HepG2 (cell line): ENCODE results near the gene HS3ST5. TPM values are rescaled to one million over a fixed set of nuclear protein-coding genes. Genes with fewer than 3 reads are reported as not detected.
A peak's percentile ranks its signal among the peaks of the same experiment; 100 is the strongest.

ENCODE experiments used
- ATAC-seq: fragments of 200-7000 bp; cut with Tn5 transposase; 3 replicates; pipeline ENCODE4 v1.9.1; 2020; ENCODE audit warnings: mild to moderate bottlenecking, moderate library complexity
- BruUV-seq: library from RNA; stranded (reverse); fragments of 400-500 nt; replicated peaks from 2 replicates; lab custom pipeline; 2021; lab: Mats Ljungman, UMichigan
- CTCF ChIA-PET: fragments of 300-600 bp; formaldehyde crosslinking; extraction: SDS; loops from one replicate; lab custom pipeline; 2021; ENCODE audit warnings: low total read pairs, inconsistent platforms, low intra/inter-chr PET ratio; lab: Yijun Ruan, JAX
- POLR2A ChIA-PET: fragments of 350-600 bp; sonication (Branson Sonifier 250); formaldehyde crosslinking; loops from one replicate; lab custom pipeline; 2020; ENCODE audit warnings: antibody characterized with exemption, inconsistent platforms; lab: Yijun Ruan, JAX
- DNase-seq: peaks from one replicate; pipeline ENCODE4 v3.0.0-alpha.2; 2015; ENCODE audit warnings: low spot score
- FAIRE-seq: peaks from 3 replicates; lab custom pipeline; 2011; peaks lifted over from hg19 to GRCh38; lab: Jason Lieb, UNC
- H2AFZ ChIP-seq: one replicate; pipeline ENCODE4 v1.6.1; 2011; ENCODE audit warnings: low read length, inconsistent platforms
- H3K27ac ChIP-seq: fragments of 300-600 bp; 3 replicates; pipeline ENCODE4 v1.8.0; 2011; ENCODE audit warnings: mixed run types, mild to moderate bottlenecking, mixed read lengths, low read length, inconsistent platforms; ENCODE audit not compliant: insufficient read depth; ENCODE audit errors: extremely low read length
- H3K27me3 ChIP-seq, 2 experiments: fragments of 200-600 bp in 1 of 2; 2 replicates in 1 of 2; 3 replicates in 1 of 2; pipeline versions ENCODE4 v1.6.0 to v1.8.0; 2011; ENCODE audit warnings: low read length in 2 of 2, mild to moderate bottlenecking in 2 of 2, moderate library complexity in 2 of 2, inconsistent platforms in 1 of 2; ENCODE audit not compliant: insufficient read depth in 2 of 2, control insufficient read depth in 1 of 2
- H3K36me3 ChIP-seq, 2 experiments: fragments of 200-600 bp in 1 of 2; replicated peaks in 1 of 2; 2 replicates in 1 of 2; 3 replicates in 1 of 2; pipeline versions ENCODE4 v1.5.1 to v1.8.0; 2011; ENCODE audit warnings: low read length in 2 of 2, inconsistent platforms in 1 of 2; ENCODE audit not compliant: insufficient read depth in 2 of 2, control insufficient read depth in 1 of 2
- H3K4me1 ChIP-seq: 2 replicates; pipeline ENCODE4 v1.5.1; 2012; ENCODE audit warnings: low read length, inconsistent platforms; ENCODE audit not compliant: insufficient read depth
- H3K4me2 ChIP-seq: 2 replicates; pipeline ENCODE4 v1.6.0; 2011; ENCODE audit warnings: low read depth, low read length, inconsistent platforms
- H3K4me3 ChIP-seq, 3 experiments: fragments of 200-600 bp in 1 of 3; sonication (generic), shearing (Covaris generic) in 1 of 3; replicated peaks in 1 of 3; 2 replicates each; pipeline ENCODE4 v1.5.1; 2011 to 2016; ENCODE audit warnings: low read length in 3 of 3, inconsistent platforms in 2 of 3, low read depth in 2 of 3, mild to moderate bottlenecking in 2 of 3, control low read depth in 1 of 3, mixed read lengths in 1 of 3; ENCODE audit not compliant: insufficient read depth in 1 of 3
- H3K79me2 ChIP-seq: one replicate; pipeline ENCODE4 v1.6.1; 2011; ENCODE audit warnings: low read length, inconsistent platforms; ENCODE audit not compliant: insufficient read depth
- H3K9ac ChIP-seq: 2 replicates; pipeline ENCODE4 v1.6.0; 2011; ENCODE audit warnings: mild to moderate bottlenecking, low read depth, low read length, inconsistent platforms; ENCODE audit not compliant: insufficient read depth
- H3K9me3 ChIP-seq: 2 replicates; pipeline ENCODE4 v1.5.1; 2012; ENCODE audit warnings: mild to moderate bottlenecking, low read length
- H4K20me1 ChIP-seq: 2 replicates; pipeline ENCODE4 v1.6.0; 2011; ENCODE audit warnings: inconsistent platforms, mild to moderate bottlenecking, low read length, moderate library complexity; ENCODE audit not compliant: insufficient read depth
- ETV5 ChIP-seq: IDR thresholded peaks from 2 replicates; pipeline ENCODE4 v1.6.1; 2018; ENCODE audit warnings: missing biosample characterization, missing genetic modification reagents, inconsistent platforms, borderline replicate concordance
- FOXA1 ChIP-seq, 2 experiments: fragments of 450-650 bp in 1 of 2; sonication (generic) in 1 of 2; formaldehyde crosslinking in 1 of 2; IDR thresholded peaks; 2 replicates each; pipeline versions ENCODE4 v1.4.0 to v1.6.1; 2016 to 2020; ENCODE audit warnings: missing genetic modification reagents in 1 of 2
- FOXA3 ChIP-seq: IDR thresholded peaks from 2 replicates; pipeline ENCODE4 v1.6.1; 2016; ENCODE audit warnings: missing genetic modification reagents, missing compliant biosample characterization
- FOXJ3 ChIP-seq: sonication (generic); formaldehyde crosslinking; IDR thresholded peaks from 2 replicates; pipeline ENCODE4 v1.4.0; 2020; ENCODE audit warnings: missing genetic modification reagents, mild to moderate bottlenecking, borderline replicate concordance
- IRF2 ChIP-seq: IDR thresholded peaks from 2 replicates; pipeline ENCODE4 v1.6.1; 2018; ENCODE audit warnings: missing genetic modification reagents, missing compliant biosample characterization
- KLF16 ChIP-seq, 2 experiments: sonication (generic) in 1 of 2; formaldehyde crosslinking in 1 of 2; IDR thresholded peaks; 2 replicates each; pipeline versions ENCODE4 v1.6.1 to v1.8.0; 2016 to 2023; ENCODE audit warnings: missing genetic modification reagents in 2 of 2, missing compliant biosample characterization in 1 of 2
- NFIB ChIP-seq: sonication (generic); formaldehyde crosslinking; IDR thresholded peaks from 2 replicates; pipeline ENCODE4 v1.9.0; 2021; ENCODE audit warnings: missing genetic modification reagents, mild to moderate bottlenecking, borderline replicate concordance
- SAP130 ChIP-seq: IDR thresholded peaks from 2 replicates; pipeline ENCODE4 v1.6.1; 2016; ENCODE audit warnings: low read depth
- SOX5 ChIP-seq: IDR thresholded peaks from 2 replicates; pipeline ENCODE4 v1.6.1; 2016; ENCODE audit warnings: borderline replicate concordance
- SP140L ChIP-seq: sonication (generic); formaldehyde crosslinking; IDR thresholded peaks from 2 replicates; pipeline ENCODE4 v1.4.0; 2020; ENCODE audit warnings: missing genetic modification reagents, borderline replicate concordance
- ZFP1 ChIP-seq: IDR thresholded peaks from 2 replicates; pipeline ENCODE4 v1.6.1; 2016
- WGBS: methylation state at CpG from one replicate; pipeline ENCODE4 v1.1.6; 2017; ENCODE audit warnings: low lambda C conversion rate; 5-methylcytosine and 5-hydroxymethylcytosine counted together
- in situ Hi-C: cut with HindIII; loops from 2 replicates; pipeline ENCODE4 v1.10.0; 2017; ENCODE audit warnings: low pct_unique_long_range_greater_than_20kb; ENCODE audit not compliant: extremely low pct_ligation_motif_present
- intact Hi-C: fragments of 100-400 bp; cut with micrococcal nuclease; formaldehyde crosslinking; loops from one replicate; pipeline ENCODE4 v1.10.0; 2022; ENCODE audit not compliant: unreplicated experiment
- polyA plus RNA-seq, 8 experiments: library from polyadenylated mRNA; depleted of rRNA in 3 of 8; stranded (reverse) in 7 of 8; unstranded in 1 of 8; fragments of >200 nt; fragmentation: Illumina TruSeq in 4 of 8; extraction: Trizol in 4 of 8; gene quantifications; 2 replicates each; pipeline versions ENCODE4 v1.2.1 to v1.2.3, GENCODE V29; 2011 to 2016; ENCODE audit warnings: low read depth in 4 of 8, missing spikeins in 1 of 8, mixed read lengths in 1 of 8; ENCODE audit not compliant: insufficient read depth in 1 of 8
- total RNA-seq, 5 experiments: library from RNA; depleted of rRNA; stranded (reverse); fragments of >200 nt; fragmentation: Illumina TruSeq; extraction: Trizol; gene quantifications; 2 replicates each; pipeline ENCODE4 v1.2.3, GENCODE V29; 2016; ENCODE audit warnings: low read depth in 1 of 5
- TF ChIP-seq, protein P1 (sequence below), 2 experiments: sonication (generic) in 1 of 2; formaldehyde crosslinking in 1 of 2; IDR thresholded peaks; 2 replicates each; pipeline versions ENCODE4 v1.4.0 to v1.6.1; 2018 to 2020; ENCODE audit warnings: missing genetic modification reagents in 2 of 2, borderline replicate concordance in 1 of 2, low read depth in 1 of 2, mild to moderate bottlenecking in 1 of 2, missing biosample characterization in 1 of 2
- TF ChIP-seq, protein P2 (sequence below): IDR thresholded peaks from 2 replicates; pipeline ENCODE4 v1.6.1; 2018; ENCODE audit warnings: missing genetic modification reagents
- TF ChIP-seq, protein P3 (sequence below): sonication (generic); formaldehyde crosslinking; IDR thresholded peaks from 2 replicates; pipeline ENCODE4 v1.4.0; 2020; ENCODE audit warnings: missing genetic modification reagents
- TF ChIP-seq, protein P4 (sequence below): IDR thresholded peaks from 2 replicates; pipeline ENCODE4 v1.4.0; 2020; ENCODE audit warnings: mild to moderate bottlenecking, missing genetic modification reagents

Gene HS3ST5
- total and polyA plus RNA-seq, 2 of the 13 experiments (the other 11 are each of a cell fraction or from before 2014, with no cell fraction given), result 1.1 to 1.6 TPM

DNA sequence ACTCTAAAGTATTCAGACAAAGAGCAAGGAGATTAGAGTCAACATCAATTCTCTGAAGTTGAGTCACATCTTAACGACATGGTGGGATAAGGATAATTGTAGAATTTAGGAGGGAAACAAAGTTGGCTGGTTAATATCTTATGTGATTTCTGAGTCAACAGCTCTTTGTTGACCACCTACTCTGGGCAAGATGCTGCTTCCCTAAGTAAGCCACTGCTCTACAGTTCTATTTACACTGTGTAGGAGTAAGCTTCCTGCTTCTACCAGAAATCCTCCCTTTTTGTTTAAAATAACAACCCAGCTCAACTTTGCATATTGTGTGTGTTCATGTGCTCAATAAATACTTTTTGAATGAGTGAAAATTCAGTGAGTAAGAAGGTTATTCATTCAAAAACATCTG lies 3.1 kb downstream of the HS3ST5 start:
- Histone ChIP-seq H3K27me3 (no peaks in the 10 kb centered on the region; a peak in 2 of 5 replicates), H3K36me3 (no peaks in the 10 kb centered on the region), H3K4me3 (peak overlapping the region; percentile 56 to 90 (median 61); a peak in 5 of 6 replicates), H3K9ac (peak overlapping the region; percentile 51; the same call in 1 of the 2 replicates), H3K4me1 (peaks cover 42% of the 10 kb centered on the region), H4K20me1 (peaks cover 6% of the 10 kb centered on the region; the same call in 1 of the 2 replicates), H3K9me3 (no peaks in the 10 kb centered on the region), H2AFZ (no peak overlapping the region), H3K4me2 (peak overlapping the region; percentile 84), H3K27ac (peak overlapping the region; percentile 5), H3K79me2 (peaks cover 55% of the 10 kb centered on the region)
- in situ Hi-C loops (loop anchor here (25.0 kb wide), 1 partner anchor 352 kb away; no protein-coding TSS in a partner anchor), intact Hi-C loops (loop anchor here (2.0 to 10.0 kb wide), 4 partner anchors 31 to 243 kb away; no protein-coding TSS in a partner anchor)
- 9% methylated on average over 1 of the region's 1 CpG for WGBS
- DNase-seq (peak; percentile 15), ATAC-seq (no peak), FAIRE-seq (peak; percentile 8)
- no TSS peak for BruUV-seq
- CTCF ChIA-PET, result no interaction called here
- POLR2A ChIA-PET, result no interaction called here
- TF ChIP-seq FOXA3 (CRISPR knock-in tag) (peak; percentile 67; the same call in 1 of the 2 replicates), IRF2 (0 out of 2 replicates have a peak, but pooled peaks have one; percentile 32), SP140L (CRISPR knock-in tag) (no peak), FOXJ3 (CRISPR knock-in tag) (no peak), NFIB (CRISPR knock-in tag) (no peak), SAP130 (CRISPR knock-in tag) (peak; percentile 51), FOXA1 (IDR thresholded peaks at IDR 0.05) (no peak), FOXA1 (CRISPR knock-in tag; IDR thresholded peaks at IDR 0.05) (peak; percentile 34), KLF16 (CRISPR knock-in tag; IDR thresholded peaks at IDR 0.05) (peak in 1 of 2 experiments; percentile 14; a peak in 1 of 4 replicates), SOX5 (0 out of 2 replicates have a peak, but pooled peaks have one; percentile 11), ETV5 (peak; percentile 28; the same call in 1 of the 2 replicates), ZFP1 (CRISPR knock-in tag) (no peak)
- TF ChIP-seq, protein P1, sequence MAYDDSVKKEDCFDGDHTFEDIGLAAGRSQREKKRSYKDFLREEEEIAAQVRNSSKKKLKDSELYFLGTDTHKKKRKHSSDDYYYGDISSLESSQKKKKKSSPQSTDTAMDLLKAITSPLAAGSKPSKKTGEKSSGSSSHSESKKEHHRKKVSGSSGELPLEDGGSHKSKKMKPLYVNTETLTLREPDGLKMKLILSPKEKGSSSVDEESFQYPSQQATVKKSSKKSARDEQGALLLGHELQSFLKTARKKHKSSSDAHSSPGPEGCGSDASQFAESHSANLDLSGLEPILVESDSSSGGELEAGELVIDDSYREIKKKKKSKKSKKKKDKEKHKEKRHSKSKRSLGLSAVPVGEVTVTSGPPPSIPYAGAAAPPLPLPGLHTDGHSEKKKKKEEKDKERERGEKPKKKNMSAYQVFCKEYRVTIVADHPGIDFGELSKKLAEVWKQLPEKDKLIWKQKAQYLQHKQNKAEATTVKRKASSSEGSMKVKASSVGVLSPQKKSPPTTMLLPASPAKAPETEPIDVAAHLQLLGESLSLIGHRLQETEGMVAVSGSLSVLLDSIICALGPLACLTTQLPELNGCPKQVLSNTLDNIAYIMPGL (CRISPR knock-in tag; IDR thresholded peaks at IDR 0.05; ENCODE audit: borderline replicate concordance in 1 of 2, low read depth in 1 of 2), result 0 out of 4 replicates have a peak, but pooled peaks of 1 of the 2 experiments have one; percentile 12
- TF ChIP-seq, protein P2, sequence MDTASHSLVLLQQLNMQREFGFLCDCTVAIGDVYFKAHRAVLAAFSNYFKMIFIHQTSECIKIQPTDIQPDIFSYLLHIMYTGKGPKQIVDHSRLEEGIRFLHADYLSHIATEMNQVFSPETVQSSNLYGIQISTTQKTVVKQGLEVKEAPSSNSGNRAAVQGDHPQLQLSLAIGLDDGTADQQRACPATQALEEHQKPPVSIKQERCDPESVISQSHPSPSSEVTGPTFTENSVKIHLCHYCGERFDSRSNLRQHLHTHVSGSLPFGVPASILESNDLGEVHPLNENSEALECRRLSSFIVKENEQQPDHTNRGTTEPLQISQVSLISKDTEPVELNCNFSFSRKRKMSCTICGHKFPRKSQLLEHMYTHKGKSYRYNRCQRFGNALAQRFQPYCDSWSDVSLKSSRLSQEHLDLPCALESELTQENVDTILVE (CRISPR knock-in tag), result no peak
- TF ChIP-seq, protein P3, sequence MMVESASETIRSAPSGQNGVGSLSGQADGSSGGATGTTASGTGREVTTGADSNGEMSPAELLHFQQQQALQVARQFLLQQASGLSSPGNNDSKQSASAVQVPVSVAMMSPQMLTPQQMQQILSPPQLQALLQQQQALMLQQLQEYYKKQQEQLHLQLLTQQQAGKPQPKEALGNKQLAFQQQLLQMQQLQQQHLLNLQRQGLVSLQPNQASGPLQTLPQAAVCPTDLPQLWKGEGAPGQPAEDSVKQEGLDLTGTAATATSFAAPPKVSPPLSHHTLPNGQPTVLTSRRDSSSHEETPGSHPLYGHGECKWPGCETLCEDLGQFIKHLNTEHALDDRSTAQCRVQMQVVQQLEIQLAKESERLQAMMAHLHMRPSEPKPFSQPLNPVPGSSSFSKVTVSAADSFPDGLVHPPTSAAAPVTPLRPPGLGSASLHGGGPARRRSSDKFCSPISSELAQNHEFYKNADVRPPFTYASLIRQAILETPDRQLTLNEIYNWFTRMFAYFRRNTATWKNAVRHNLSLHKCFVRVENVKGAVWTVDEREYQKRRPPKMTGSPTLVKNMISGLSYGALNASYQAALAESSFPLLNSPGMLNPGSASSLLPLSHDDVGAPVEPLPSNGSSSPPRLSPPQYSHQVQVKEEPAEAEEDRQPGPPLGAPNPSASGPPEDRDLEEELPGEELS (CRISPR knock-in tag), result peak; percentile 30; the same call in 1 of the 2 replicates
- TF ChIP-seq, protein P4, sequence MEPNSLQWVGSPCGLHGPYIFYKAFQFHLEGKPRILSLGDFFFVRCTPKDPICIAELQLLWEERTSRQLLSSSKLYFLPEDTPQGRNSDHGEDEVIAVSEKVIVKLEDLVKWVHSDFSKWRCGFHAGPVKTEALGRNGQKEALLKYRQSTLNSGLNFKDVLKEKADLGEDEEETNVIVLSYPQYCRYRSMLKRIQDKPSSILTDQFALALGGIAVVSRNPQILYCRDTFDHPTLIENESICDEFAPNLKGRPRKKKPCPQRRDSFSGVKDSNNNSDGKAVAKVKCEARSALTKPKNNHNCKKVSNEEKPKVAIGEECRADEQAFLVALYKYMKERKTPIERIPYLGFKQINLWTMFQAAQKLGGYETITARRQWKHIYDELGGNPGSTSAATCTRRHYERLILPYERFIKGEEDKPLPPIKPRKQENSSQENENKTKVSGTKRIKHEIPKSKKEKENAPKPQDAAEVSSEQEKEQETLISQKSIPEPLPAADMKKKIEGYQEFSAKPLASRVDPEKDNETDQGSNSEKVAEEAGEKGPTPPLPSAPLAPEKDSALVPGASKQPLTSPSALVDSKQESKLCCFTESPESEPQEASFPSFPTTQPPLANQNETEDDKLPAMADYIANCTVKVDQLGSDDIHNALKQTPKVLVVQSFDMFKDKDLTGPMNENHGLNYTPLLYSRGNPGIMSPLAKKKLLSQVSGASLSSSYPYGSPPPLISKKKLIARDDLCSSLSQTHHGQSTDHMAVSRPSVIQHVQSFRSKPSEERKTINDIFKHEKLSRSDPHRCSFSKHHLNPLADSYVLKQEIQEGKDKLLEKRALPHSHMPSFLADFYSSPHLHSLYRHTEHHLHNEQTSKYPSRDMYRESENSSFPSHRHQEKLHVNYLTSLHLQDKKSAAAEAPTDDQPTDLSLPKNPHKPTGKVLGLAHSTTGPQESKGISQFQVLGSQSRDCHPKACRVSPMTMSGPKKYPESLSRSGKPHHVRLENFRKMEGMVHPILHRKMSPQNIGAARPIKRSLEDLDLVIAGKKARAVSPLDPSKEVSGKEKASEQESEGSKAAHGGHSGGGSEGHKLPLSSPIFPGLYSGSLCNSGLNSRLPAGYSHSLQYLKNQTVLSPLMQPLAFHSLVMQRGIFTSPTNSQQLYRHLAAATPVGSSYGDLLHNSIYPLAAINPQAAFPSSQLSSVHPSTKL (CRISPR knock-in tag), result peak; percentile 33; the same call in 1 of the 2 replicates
